HG03139 (cell line): ENCODE measurements around the gene ARHGAP26.

Experiments
- ATAC-seq: cut with Tn5 transposase; IDR thresholded peaks from one replicate; pipeline ENCODE4 v1.9.1; 2021; ENCODE audit not compliant: unreplicated experiment

ARHGAP26 gene

GRCh38 chr5:143249851-143250250 lies 479.7 kb downstream of the ARHGAP26 start:
- no peak for ATAC-seq

GRCh38 chr5:143251190-143251589 lies 481.0 kb downstream of the ARHGAP26 start:
- ATAC-seq = no peak

GRCh38 chr5:143251946-143252345 lies 481.8 kb downstream of the ARHGAP26 start:
- no peak for ATAC-seq

- no peak for ATAC-seq
Observed at GRCh38 chr5:143254819-143255218, 484.6 kb downstream of the ARHGAP26 start.

GRCh38 chr5:143258559-143259253 lies 488.5 kb downstream of the ARHGAP26 start:
- ATAC-seq = no peak

GRCh38 chr5:143259254-143259605 lies 489.1 kb downstream of the ARHGAP26 start:
- no peak for ATAC-seq

- no peak for ATAC-seq
Observed at GRCh38 chr5:143261748-143262392, 491.7 kb downstream of the ARHGAP26 start.

GRCh38 chr5:143262393-143263174 lies 492.4 kb downstream of the ARHGAP26 start:
- ATAC-seq = no peak

GRCh38 chr5:143263272-143263810 lies 493.2 kb downstream of the ARHGAP26 start:
- no peak for ATAC-seq

- ATAC-seq = no peak
Observed at GRCh38 chr5:143265995-143266394, 495.8 kb downstream of the ARHGAP26 start.

- no peak for ATAC-seq
Observed at GRCh38 chr5:143267186-143267585, 497.0 kb downstream of the ARHGAP26 start.

- no peak for ATAC-seq
Observed at GRCh38 chr5:143268388-143268787, 498.2 kb downstream of the ARHGAP26 start.

- no peak for ATAC-seq
Observed at GRCh38 chr5:143271431-143271830, 501.3 kb downstream of the ARHGAP26 start.

- no peak for ATAC-seq
Observed at GRCh38 chr5:143274952-143275351, 504.8 kb downstream of the ARHGAP26 start.

- no peak for ATAC-seq
Observed at GRCh38 chr5:143275512-143276363, 505.6 kb downstream of the ARHGAP26 start.

GRCh38 chr5:143277536-143277935 lies 507.4 kb downstream of the ARHGAP26 start:
- no peak for ATAC-seq
